Measurements from ENCODE around the gene ZBTB7A. TPM values are rescaled to one million over a fixed set of nuclear protein-coding genes. Genes with fewer than 3 reads are reported as not detected.

The ZBTB7A gene
- total RNA-seq, 1 donor from 2014 or later: 15.7 TPM

- Mint-ChIP-seq H3K27me3 (ENCODE audit: low read depth) (no peaks in the 10 kb centered on the region), H3K36me3 (ENCODE audit: low read depth) (peaks cover 7% of the 10 kb centered on the region), H3K9me3 (no peaks in the 10 kb centered on the region), H3K4me1 (no peaks in the 10 kb centered on the region), H3K4me3 (no peak overlapping the region), H3K27ac (ENCODE audit: unreplicated experiment) (no peak overlapping the region)
- TF ChIP-seq, protein P1, sequence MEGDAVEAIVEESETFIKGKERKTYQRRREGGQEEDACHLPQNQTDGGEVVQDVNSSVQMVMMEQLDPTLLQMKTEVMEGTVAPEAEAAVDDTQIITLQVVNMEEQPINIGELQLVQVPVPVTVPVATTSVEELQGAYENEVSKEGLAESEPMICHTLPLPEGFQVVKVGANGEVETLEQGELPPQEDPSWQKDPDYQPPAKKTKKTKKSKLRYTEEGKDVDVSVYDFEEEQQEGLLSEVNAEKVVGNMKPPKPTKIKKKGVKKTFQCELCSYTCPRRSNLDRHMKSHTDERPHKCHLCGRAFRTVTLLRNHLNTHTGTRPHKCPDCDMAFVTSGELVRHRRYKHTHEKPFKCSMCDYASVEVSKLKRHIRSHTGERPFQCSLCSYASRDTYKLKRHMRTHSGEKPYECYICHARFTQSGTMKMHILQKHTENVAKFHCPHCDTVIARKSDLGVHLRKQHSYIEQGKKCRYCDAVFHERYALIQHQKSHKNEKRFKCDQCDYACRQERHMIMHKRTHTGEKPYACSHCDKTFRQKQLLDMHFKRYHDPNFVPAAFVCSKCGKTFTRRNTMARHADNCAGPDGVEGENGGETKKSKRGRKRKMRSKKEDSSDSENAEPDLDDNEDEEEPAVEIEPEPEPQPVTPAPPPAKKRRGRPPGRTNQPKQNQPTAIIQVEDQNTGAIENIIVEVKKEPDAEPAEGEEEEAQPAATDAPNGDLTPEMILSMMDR (conservative IDR thresholded peaks at IDR 0.05): no peak
- no peak for DNase-seq (ENCODE audit: low read depth, low spot score)
Measured at GRCh38 chr19:4096049-4096892, 29.6 kb upstream of the ZBTB7A start.

DNA sequence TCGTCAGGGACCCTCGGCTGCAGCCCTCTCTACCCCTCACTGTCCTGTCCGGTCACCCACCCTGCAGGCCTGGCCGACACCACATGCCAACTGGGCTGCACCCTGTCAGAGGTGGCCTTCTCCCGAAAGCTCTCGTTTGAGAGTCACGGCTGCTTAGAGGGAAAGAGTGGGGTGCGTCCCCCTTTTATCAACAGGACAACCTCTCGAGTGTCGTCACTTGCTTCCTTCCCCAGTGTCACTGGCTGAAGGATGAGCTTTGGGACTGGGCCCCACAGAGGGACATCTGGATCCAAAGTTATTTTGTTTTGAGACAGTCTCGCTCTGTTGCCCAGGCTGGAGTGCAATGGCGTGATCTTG lies 28.8 kb upstream of the ZBTB7A start:
- H3K36me3 Mint-ChIP-seq (ENCODE audit: low read depth): peaks cover 7% of the 10 kb centered on the region
- no peak for DNase-seq (ENCODE audit: low read depth, low spot score)
- no peaks in the 10 kb centered on the region for H3K27me3 Mint-ChIP-seq (ENCODE audit: low read depth)
- H3K4me3 Mint-ChIP-seq: no peak overlapping the region
- no peaks in the 10 kb centered on the region for H3K9me3 Mint-ChIP-seq
- H3K27ac Mint-ChIP-seq (ENCODE audit: unreplicated experiment): no peak overlapping the region
- TF ChIP-seq, protein P1 (conservative IDR thresholded peaks at IDR 0.05): no peak
- H3K4me1 Mint-ChIP-seq: no peaks in the 10 kb centered on the region

GRCh38 chr19:4094761-4095487 lies 28.2 kb upstream of the ZBTB7A start:
- H3K4me3 Mint-ChIP-seq: no peak overlapping the region
- H3K36me3 Mint-ChIP-seq (ENCODE audit: low read depth): peaks cover 7% of the 10 kb centered on the region
- DNase-seq (ENCODE audit: low read depth, low spot score): no peak
- no peaks in the 10 kb centered on the region for H3K4me1 Mint-ChIP-seq
- TF ChIP-seq, protein P1 (conservative IDR thresholded peaks at IDR 0.05): no peak
- H3K27me3 Mint-ChIP-seq (ENCODE audit: low read depth): no peaks in the 10 kb centered on the region
- no peaks in the 10 kb centered on the region for H3K9me3 Mint-ChIP-seq
- no peak overlapping the region for H3K27ac Mint-ChIP-seq (ENCODE audit: unreplicated experiment)

DNA sequence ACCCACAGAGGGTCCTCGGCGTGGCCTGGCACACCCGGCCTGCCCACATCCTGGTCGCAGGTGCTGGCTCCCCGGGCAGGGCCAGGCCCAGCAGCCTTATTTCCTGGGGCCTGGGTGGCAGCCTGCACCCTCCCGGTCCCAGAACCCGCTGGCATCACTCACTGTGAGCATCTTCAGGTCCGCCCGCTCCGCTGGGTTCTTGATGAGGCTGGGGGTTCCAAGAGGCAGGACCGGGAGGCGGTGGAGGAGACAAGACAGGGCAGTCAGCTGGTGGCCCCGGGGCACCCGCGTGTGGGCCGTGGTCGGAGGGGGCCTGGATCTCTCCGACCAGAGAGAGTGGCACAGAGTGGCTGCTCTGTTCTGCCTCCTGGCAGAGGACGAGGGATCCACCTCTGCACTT lies 27.6 kb upstream of the ZBTB7A start:
- Mint-ChIP-seq H3K27ac (ENCODE audit: unreplicated experiment) (no peak overlapping the region), H3K36me3 (ENCODE audit: low read depth) (peaks cover 7% of the 10 kb centered on the region), H3K4me3 (no peak overlapping the region), H3K9me3 (no peaks in the 10 kb centered on the region), H3K27me3 (ENCODE audit: low read depth) (no peaks in the 10 kb centered on the region), H3K4me1 (no peaks in the 10 kb centered on the region)
- DNase-seq (ENCODE audit: low read depth, low spot score): no peak
- TF ChIP-seq, protein P1 (conservative IDR thresholded peaks at IDR 0.05): no peak

- no peak overlapping the region for H3K4me3 Mint-ChIP-seq
- no peak for DNase-seq (ENCODE audit: low read depth, low spot score)
- TF ChIP-seq, protein P1 (conservative IDR thresholded peaks at IDR 0.05): no peak
- no peak overlapping the region for H3K27ac Mint-ChIP-seq (ENCODE audit: unreplicated experiment)
- no peaks in the 10 kb centered on the region for H3K27me3 Mint-ChIP-seq (ENCODE audit: low read depth)
- no peaks in the 10 kb centered on the region for H3K9me3 Mint-ChIP-seq
- no peaks in the 10 kb centered on the region for H3K4me1 Mint-ChIP-seq
- peaks cover 7% of the 10 kb centered on the region for H3K36me3 Mint-ChIP-seq (ENCODE audit: low read depth)
Measured at GRCh38 chr19:4093643-4094175, 27.0 kb upstream of the ZBTB7A start.

Data from neural crest cell (in vitro differentiated cells).